ENCODE results near the gene JHY.

The JHY gene

GRCh38 chr11:122995526-122995925 lies 113.0 kb downstream of the JHY start:
- TF ChIP-seq POLR2AphosphoS5 (IDR thresholded peaks at IDR 0.05; ENCODE audit: low read depth, low read length) (no peak), SPI1 (IDR thresholded peaks at IDR 0.05; ENCODE audit: low read depth, low read length) (no peak), POU2F2 (IDR thresholded peaks at IDR 0.05; ENCODE audit: low read depth, low read length) (no peak), POLR2A (IDR thresholded peaks at IDR 0.05; ENCODE audit: low read depth, low read length) (no peak), PAX5 (IDR thresholded peaks at IDR 0.05; ENCODE audit: insufficient read depth, low read length, severe bottlenecking) (no peak), TAF1 (IDR thresholded peaks at IDR 0.05; ENCODE audit: low read depth, low read length) (no peak)
- no peak for DNase-seq (ENCODE audit: insufficient read length, low spot score)
- no peak for FAIRE-seq

- DNase-seq (ENCODE audit: insufficient read length, low spot score) (no peak), FAIRE-seq (no peak)
- TF ChIP-seq TAF1 (IDR thresholded peaks at IDR 0.05; ENCODE audit: low read depth, low read length) (no peak), POU2F2 (IDR thresholded peaks at IDR 0.05; ENCODE audit: low read depth, low read length) (no peak), POLR2AphosphoS5 (IDR thresholded peaks at IDR 0.05; ENCODE audit: low read depth, low read length) (no peak), PAX5 (IDR thresholded peaks at IDR 0.05; ENCODE audit: insufficient read depth, low read length, severe bottlenecking) (no peak), SPI1 (IDR thresholded peaks at IDR 0.05; ENCODE audit: low read depth, low read length) (no peak), POLR2A (IDR thresholded peaks at IDR 0.05; ENCODE audit: low read depth, low read length) (no peak)
Observed at GRCh38 chr11:122998727-122999366, 116.3 kb downstream of the JHY start.

GRCh38 chr11:123000721-123001120 lies 118.2 kb downstream of the JHY start:
- no peak for TF ChIP-seq TAF1 (IDR thresholded peaks at IDR 0.05; ENCODE audit: low read depth, low read length)
- TF ChIP-seq SPI1 (IDR thresholded peaks at IDR 0.05; ENCODE audit: low read depth, low read length) = no peak
- TF ChIP-seq POLR2A (IDR thresholded peaks at IDR 0.05; ENCODE audit: low read depth, low read length) = no peak
- TF ChIP-seq POLR2AphosphoS5 (IDR thresholded peaks at IDR 0.05; ENCODE audit: low read depth, low read length) = no peak
- TF ChIP-seq PAX5 (IDR thresholded peaks at IDR 0.05; ENCODE audit: insufficient read depth, low read length, severe bottlenecking) = no peak
- TF ChIP-seq POU2F2 (IDR thresholded peaks at IDR 0.05; ENCODE audit: low read depth, low read length) = no peak
- FAIRE-seq (no peak), DNase-seq (ENCODE audit: insufficient read length, low spot score) (no peak)

- FAIRE-seq (no peak), DNase-seq (ENCODE audit: insufficient read length, low spot score) (no peak)
- TF ChIP-seq TAF1 (IDR thresholded peaks at IDR 0.05; ENCODE audit: low read depth, low read length) (no peak), POU2F2 (IDR thresholded peaks at IDR 0.05; ENCODE audit: low read depth, low read length) (no peak), PAX5 (IDR thresholded peaks at IDR 0.05; ENCODE audit: insufficient read depth, low read length, severe bottlenecking) (no peak), SPI1 (IDR thresholded peaks at IDR 0.05; ENCODE audit: low read depth, low read length) (no peak), POLR2AphosphoS5 (IDR thresholded peaks at IDR 0.05; ENCODE audit: low read depth, low read length) (no peak), POLR2A (IDR thresholded peaks at IDR 0.05; ENCODE audit: low read depth, low read length) (no peak)
Observed at GRCh38 chr11:123006860-123007542, 124.4 kb downstream of the JHY start.

All from GM12891 (cell line).